Stomach (tissue), 4 donors: ENCODE measurements around the gene ZEB1.
"Not testable (repeated sequence)": the region's sequence is repeated elsewhere in the genome, so short reads cannot be mapped to it uniquely, and the experiment has no call there.

Experiments used
- POLR2A ChIP-seq, 4 donors: fragments of 450-650 bp; IDR thresholded peaks; one replicate each; pipeline ENCODE4 v1.6.1; 2016; ENCODE audit warnings: antibody characterized with exemption in 4 of 4, control low read depth in 2 of 4, mild to moderate bottlenecking in 1 of 4, moderate library complexity in 1 of 4
- TF ChIP-seq, protein P1 (sequence below), 7 experiments: fragments of 450-650 bp in 4 of 7; fragments of 200-600 bp in 3 of 7; sonication (generic) in 3 of 7; IDR thresholded peaks; one replicate each; pipeline ENCODE4 v1.5.1; 2016 to 2019; ENCODE audit warnings: antibody characterized with exemption in 7 of 7, control low read depth in 2 of 7, mild to moderate bottlenecking in 1 of 7

DNA sequence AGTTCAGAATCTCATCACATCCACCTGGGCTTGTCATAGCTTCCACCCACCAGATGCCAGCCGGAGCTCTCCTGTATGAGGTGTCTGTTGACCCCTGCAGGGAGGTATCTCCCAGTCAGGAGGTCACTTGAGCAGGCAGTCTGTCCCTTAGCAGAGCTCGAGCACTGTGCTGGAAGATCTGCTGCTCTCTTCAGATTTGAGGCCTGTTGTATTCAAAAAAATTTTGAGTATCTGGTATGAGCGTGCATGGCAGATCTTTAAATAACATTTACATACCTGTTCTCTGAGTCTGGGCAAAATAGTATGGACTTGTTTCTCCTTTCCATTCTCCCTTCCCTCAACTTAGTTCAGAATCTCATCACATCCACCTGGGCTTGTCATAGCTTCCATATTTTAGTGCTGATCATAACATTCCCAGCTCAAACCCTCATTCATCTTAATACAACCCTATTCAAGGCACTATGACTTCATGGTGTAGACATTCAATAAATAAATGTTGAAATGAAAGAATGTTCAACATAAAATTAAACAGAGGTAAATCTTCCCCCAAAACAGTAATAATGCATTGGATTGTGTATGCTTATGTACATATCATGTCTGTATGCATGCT is 249.3 kb downstream of the ZEB1 start:
- TF ChIP-seq, protein P1, sequence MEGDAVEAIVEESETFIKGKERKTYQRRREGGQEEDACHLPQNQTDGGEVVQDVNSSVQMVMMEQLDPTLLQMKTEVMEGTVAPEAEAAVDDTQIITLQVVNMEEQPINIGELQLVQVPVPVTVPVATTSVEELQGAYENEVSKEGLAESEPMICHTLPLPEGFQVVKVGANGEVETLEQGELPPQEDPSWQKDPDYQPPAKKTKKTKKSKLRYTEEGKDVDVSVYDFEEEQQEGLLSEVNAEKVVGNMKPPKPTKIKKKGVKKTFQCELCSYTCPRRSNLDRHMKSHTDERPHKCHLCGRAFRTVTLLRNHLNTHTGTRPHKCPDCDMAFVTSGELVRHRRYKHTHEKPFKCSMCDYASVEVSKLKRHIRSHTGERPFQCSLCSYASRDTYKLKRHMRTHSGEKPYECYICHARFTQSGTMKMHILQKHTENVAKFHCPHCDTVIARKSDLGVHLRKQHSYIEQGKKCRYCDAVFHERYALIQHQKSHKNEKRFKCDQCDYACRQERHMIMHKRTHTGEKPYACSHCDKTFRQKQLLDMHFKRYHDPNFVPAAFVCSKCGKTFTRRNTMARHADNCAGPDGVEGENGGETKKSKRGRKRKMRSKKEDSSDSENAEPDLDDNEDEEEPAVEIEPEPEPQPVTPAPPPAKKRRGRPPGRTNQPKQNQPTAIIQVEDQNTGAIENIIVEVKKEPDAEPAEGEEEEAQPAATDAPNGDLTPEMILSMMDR (IDR thresholded peaks at IDR 0.05) = not testable (repeated sequence)
- not testable (repeated sequence) for TF ChIP-seq POLR2A (IDR thresholded peaks at IDR 0.05)
